Daoy (cell line): ENCODE data around the gene PDE6A. TPM values are rescaled to one million over a fixed set of nuclear protein-coding genes. Genes with fewer than 3 reads are reported as not detected.
A peak's percentile ranks its signal among the peaks of the same experiment; 100 is the strongest.
"Not testable (repeated sequence)": the region's sequence is repeated elsewhere in the genome, so short reads cannot be mapped to it uniquely, and the experiment has no call there.

Experiments used
- DNase-seq: peaks from one replicate; pipeline ENCODE4 v3.0.0-alpha.2; 2015; ENCODE audit warnings: low read depth
- total RNA-seq: library from RNA; depleted of rRNA; stranded (reverse); fragments of >200 nt; shearing (Covaris generic); gene quantifications from 2 replicates; pipeline ENCODE4 v1.2.3, GENCODE V29; 2014

The PDE6A gene
- total RNA-seq, 1 experiment from 2014 or later: not detected

GRCh38 chr5:149865746-149866145 is 78.8 kb downstream of the PDE6A start:
- no peak for DNase-seq

GRCh38 chr5:149863830-149864229 is 80.8 kb downstream of the PDE6A start:
- DNase-seq: no peak

- DNase-seq: no peak
These were observed 81.4 kb downstream of the PDE6A start for GRCh38 chr5:149863176-149863575.

- DNase-seq: peak; percentile 84
These were observed 83.7 kb downstream of the PDE6A start for GRCh38 chr5:149860801-149861322.

- no peak for DNase-seq
These were observed 84.8 kb downstream of the PDE6A start for GRCh38 chr5:149859746-149860145.

GRCh38 chr5:149858481-149858880 is 86.1 kb downstream of the PDE6A start:
- not testable (repeated sequence) for DNase-seq

- DNase-seq: peak; percentile 79
These were observed 87.1 kb downstream of the PDE6A start for GRCh38 chr5:149857499-149857898.

GRCh38 chr5:149855366-149855765 is 89.2 kb downstream of the PDE6A start:
- DNase-seq: peak; percentile 33

GRCh38 chr5:149854866-149855265 is 89.7 kb downstream of the PDE6A start:
- no peak for DNase-seq

- DNase-seq: no peak
These were observed 90.9 kb downstream of the PDE6A start for GRCh38 chr5:149853701-149854100.

- no peak for DNase-seq
These were observed 91.3 kb downstream of the PDE6A start for GRCh38 chr5:149853331-149853648.

- DNase-seq: peak; percentile 67
These were observed 91.8 kb downstream of the PDE6A start for GRCh38 chr5:149852641-149853330.

GRCh38 chr5:149851211-149851610 is 93.4 kb downstream of the PDE6A start:
- no peak for DNase-seq

GRCh38 chr5:149849966-149850910 is 94.4 kb downstream of the PDE6A start:
- no peak for DNase-seq

- no peak for DNase-seq
These were observed 95.2 kb downstream of the PDE6A start for GRCh38 chr5:149849280-149849965.

GRCh38 chr5:149847611-149848010 is 97.0 kb downstream of the PDE6A start:
- DNase-seq: no peak

GRCh38 chr5:149846021-149846420 is 98.6 kb downstream of the PDE6A start:
- no peak for DNase-seq

GRCh38 chr5:149845601-149846000 is 99.0 kb downstream of the PDE6A start:
- no peak for DNase-seq

GRCh38 chr5:149841851-149842793 is 102.5 kb downstream of the PDE6A start:
- no peak for DNase-seq

- DNase-seq: no peak
These were observed 104.3 kb downstream of the PDE6A start for GRCh38 chr5:149840226-149840825.

- DNase-seq: no peak
These were observed 104.8 kb downstream of the PDE6A start for GRCh38 chr5:149839761-149840160.
